C4-2B (cell line): ENCODE data around the gene ANKRD11.

Source experiments
- CTCF ChIP-seq: fragments of 450-650 bp; conservative IDR thresholded peaks from 2 replicates; pipeline ENCODE4 v1.5.1; 2017; ENCODE audit warnings: mild to moderate bottlenecking
- ZFX ChIP-seq: fragments of 450-650 bp; IDR thresholded peaks from 2 replicates; pipeline ENCODE4 v1.6.1; 2017

- no peak for TF ChIP-seq CTCF
- TF ChIP-seq ZFX, result no peak
These were observed 246.7 kb downstream of the ANKRD11 start for GRCh38 chr16:89243664-89244063.
